ENCODE results near the gene ZNF175.
A peak's percentile ranks its signal among the peaks of the same experiment; 100 is the strongest.

- TF ChIP-seq SPI1 (IDR thresholded peaks at IDR 0.05; ENCODE audit: borderline replicate concordance, low read depth): peak; percentile 55; the same call in 1 of the 2 replicates
- no peak for TF ChIP-seq CTCF (IDR thresholded peaks at IDR 0.05; ENCODE audit: insufficient read depth, low read length)
- TF ChIP-seq POLR2AphosphoS5 (IDR thresholded peaks at IDR 0.05; ENCODE audit: low read depth): no peak
- no peak for TF ChIP-seq GABPA (IDR thresholded peaks at IDR 0.05; ENCODE audit: low read depth)
- TF ChIP-seq REST (IDR thresholded peaks at IDR 0.05; ENCODE audit: insufficient replicate concordance, low read depth): no peak
These were observed 24.4 kb downstream of the ZNF175 start for GRCh38 chr19:51595190-51596175.
